Tracheal epithelial cell (primary cell): Measurements from ENCODE around the gene CNN2. TPM values are rescaled to one million over a fixed set of nuclear protein-coding genes. Genes with fewer than 3 reads are reported as not detected.

Source experiments
- total RNA-seq: library from RNA; depleted of rRNA; stranded (reverse); fragments of >200 nt; gene quantifications from 2 replicates; pipeline ENCODE4 v1.2.1, GENCODE V29; 2014

The CNN2 gene
- 137 and 224 TPM in 2 replicates for total RNA-seq

GRCh38 chr19:1025960-1026782 is at the start of gene CNN2:
Gene CNN2 (plus strand): TSS chr19:1026608. CDS start chr19:1026662, 54 bp downstream.

GRCh38 chr19:984165-984967 is 42.0 kb upstream of the CNN2 start, which contains the start of gene WDR18:
Gene WDR18 (plus strand): TSS chr19:984345. CDS start chr19:984354, 9 bp downstream.

GRCh38 chr19:1000095-1000494 is 26.3 kb upstream of the CNN2 start, which contains the start of gene GRIN3B:
Gene GRIN3B (plus strand): TSS chr19:1000419. CDS start chr19:1000438, 19 bp downstream.

GRCh38 chr19:1020868-1021425 is 5.5 kb upstream of the CNN2 start, which contains the start of gene TMEM259:
Gene TMEM259 (minus strand): TSS chr19:1021123. CDS start chr19:1020996, 127 bp downstream.

GRCh38 chr19:1039646-1040475 is 13.5 kb downstream of the CNN2 start, which contains the start of gene ABCA7:
Gene ABCA7 (plus strand): TSS chr19:1040107. CDS start chr19:1041362, 1,255 bp downstream.

GRCh38 chr19:1066748-1067340 is 40.4 kb downstream of the CNN2 start, which contains the start of gene ARHGAP45:
Gene ARHGAP45 (plus strand): TSS chr19:1067167. CDS start chr19:1067406, 239 bp downstream.

Other genes with a start within 250 kb of the CNN2 start
- gene PTBP1, start 229.2 kb upstream of the CNN2 start, total RNA-seq = 94.7 and 108 TPM in 2 replicates
- gene PLPPR3, start 204.7 kb upstream of the CNN2 start, total RNA-seq = 0.48 TPM in 1 of 2 replicates, not detected in the other
- gene AZU1, start 198.8 kb upstream of the CNN2 start, total RNA-seq = 0.24 TPM in 1 of 2 replicates, not detected in the other
- gene PRTN3, start 185.6 kb upstream of the CNN2 start, total RNA-seq = not detected in 2 replicates
- not detected in 2 replicates for gene ELANE, start 174.3 kb upstream of the CNN2 start, total RNA-seq
- gene CFD, start 166.9 kb upstream of the CNN2 start, total RNA-seq = 8.5 and 8.9 TPM in 2 replicates
- 15.1 and 18.6 TPM in 2 replicates for gene MED16, start 133.4 kb upstream of the CNN2 start, total RNA-seq
- gene RNU6-9, start 133.1 kb upstream of the CNN2 start, total RNA-seq = not detected in 2 replicates
- gene R3HDM4, start 113.4 kb upstream of the CNN2 start, total RNA-seq = 45.4 and 52.8 TPM in 2 replicates
- 0.43 TPM in 1 of 2 replicates, not detected in the other for gene KISS1R, start 109.3 kb upstream of the CNN2 start, total RNA-seq
- gene ARID3A, start 100.6 kb upstream of the CNN2 start, total RNA-seq = 19.2 and 21.4 TPM in 2 replicates
- 42.2 and 66.0 TPM in 2 replicates for gene WDR18, start 42.3 kb upstream of the CNN2 start, total RNA-seq
- gene GRIN3B, start 26.2 kb upstream of the CNN2 start, total RNA-seq = 0.85 and 1.2 TPM in 2 replicates
- 79.7 and 84.3 TPM in 2 replicates for gene TMEM259, start 5.5 kb upstream of the CNN2 start, total RNA-seq
- gene RNU6-2, start 5.1 kb upstream of the CNN2 start, total RNA-seq = not detected in 2 replicates
- gene ABCA7, start 13.5 kb downstream of the CNN2 start, total RNA-seq = 5.3 and 7.9 TPM in 2 replicates
- 5.1 and 16.9 TPM in 2 replicates for gene ARHGAP45, start 40.6 kb downstream of the CNN2 start, total RNA-seq
- gene POLR2E, start 68.8 kb downstream of the CNN2 start, total RNA-seq = 47.7 and 55.9 TPM in 2 replicates
- gene GPX4, start 77.4 kb downstream of the CNN2 start, total RNA-seq = 444 and 452 TPM in 2 replicates
- 22.4 and 70.8 TPM in 2 replicates for gene SBNO2, start 147.7 kb downstream of the CNN2 start, total RNA-seq
- gene STK11, start 179.2 kb downstream of the CNN2 start, total RNA-seq = 131 and 132 TPM in 2 replicates
- 4.0 and 7.5 TPM in 2 replicates for gene CBARP, start 211.4 kb downstream of the CNN2 start, total RNA-seq
- 13.9 and 21.4 TPM in 2 replicates for gene ATP5F1D, start 215.1 kb downstream of the CNN2 start, total RNA-seq
- 12.8 and 30.7 TPM in 2 replicates for gene MIDN, start 222.0 kb downstream of the CNN2 start, total RNA-seq
- gene CIRBP, start 242.7 kb downstream of the CNN2 start, total RNA-seq = 114 and 137 TPM in 2 replicates
- 37.3 and 46.0 TPM in 2 replicates for gene FAM174C, start 248.9 kb downstream of the CNN2 start, total RNA-seq